ENCODE measurements around the gene ADAM12. TPM values are rescaled to one million over a fixed set of nuclear protein-coding genes. Genes with fewer than 3 reads are reported as not detected.

Gene ADAM12
- total and polyA plus RNA-seq, 2 donors (not counting 3 experiments of a cell fraction or from before 2014, with no cell fraction given): 0.22 to 0.33 TPM

DNA sequence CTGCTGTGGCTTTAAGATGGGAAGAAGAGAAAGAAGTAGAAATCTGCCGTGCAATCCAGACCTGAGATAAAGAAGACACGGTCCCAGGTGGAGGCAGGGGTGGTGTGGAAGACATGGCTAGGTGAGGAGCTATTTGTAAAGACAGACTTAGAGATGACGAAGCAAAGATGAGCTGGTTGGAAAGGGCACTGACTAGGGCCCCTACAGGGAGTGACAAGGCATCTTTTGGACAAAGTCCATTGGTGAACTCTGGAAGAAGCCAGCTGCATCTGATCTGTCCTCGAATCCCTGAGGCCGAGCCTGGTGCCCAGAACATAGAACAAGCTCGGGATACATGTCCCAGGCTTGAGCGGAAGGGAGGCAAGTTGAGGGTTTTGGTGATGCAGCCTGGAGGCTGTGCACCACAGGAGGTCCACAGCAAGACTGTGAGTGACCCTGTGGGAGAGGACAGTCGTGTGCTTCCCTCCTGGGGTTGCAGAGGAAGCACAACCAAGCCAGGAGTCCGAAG is 191.2 kb downstream of the ADAM12 start:
- BruUV-seq (replicated peaks): no TSS peak
- H3K4me3 ChIP-seq (replicated peaks in 1 of 3; ENCODE audit: insufficient read depth in 1 of 3, low read depth in 1 of 3, low read length in 3 of 3): no peak overlapping the region
- dilution Hi-C loops (cut with MboI; ENCODE audit: extremely low pct_ligation_motif_present, low sequenced_read_pairs) (no loop called here), intact Hi-C loops (cut with micrococcal nuclease) (no loop called here)
- no peak for DNase-seq (ENCODE audit: low read depth, low spot score)
- no peaks in the 10 kb centered on the region for H4K20me1 ChIP-seq (replicated peaks; ENCODE audit: control insufficient read depth, extremely low read depth, insufficient read depth, low read length)
- H2AFZ ChIP-seq (ENCODE audit: low read depth, low read length): no peak overlapping the region
- no peaks in the 10 kb centered on the region for H3K4me1 ChIP-seq (ENCODE audit: control insufficient read depth, extremely low read depth, insufficient read depth, low read length)
- no peak overlapping the region for H3K27ac ChIP-seq (ENCODE audit: insufficient read depth, low read depth, low read length)
- no peak overlapping the region for H3K9ac ChIP-seq (replicated peaks; ENCODE audit: extremely low read depth, insufficient read depth, low read length)
- no peaks in the 10 kb centered on the region for H3K27me3 ChIP-seq (ENCODE audit: control insufficient read depth in 2 of 2, insufficient read depth in 2 of 2, low read length in 2 of 2)
- no peak overlapping the region for H3K4me2 ChIP-seq (ENCODE audit: insufficient read depth, low read length)
- TF ChIP-seq MYC (IDR thresholded peaks at IDR 0.05; ENCODE audit: low read depth, low read length): no peak
- no peak for TF ChIP-seq JUN (IDR thresholded peaks at IDR 0.05; ENCODE audit: borderline replicate concordance, insufficient read depth, insufficient read length, low read depth)
- TF ChIP-seq GATA2 (IDR thresholded peaks at IDR 0.05; ENCODE audit: insufficient read depth, insufficient read length, low read depth, low read length): no peak
- TF ChIP-seq, protein P1, sequence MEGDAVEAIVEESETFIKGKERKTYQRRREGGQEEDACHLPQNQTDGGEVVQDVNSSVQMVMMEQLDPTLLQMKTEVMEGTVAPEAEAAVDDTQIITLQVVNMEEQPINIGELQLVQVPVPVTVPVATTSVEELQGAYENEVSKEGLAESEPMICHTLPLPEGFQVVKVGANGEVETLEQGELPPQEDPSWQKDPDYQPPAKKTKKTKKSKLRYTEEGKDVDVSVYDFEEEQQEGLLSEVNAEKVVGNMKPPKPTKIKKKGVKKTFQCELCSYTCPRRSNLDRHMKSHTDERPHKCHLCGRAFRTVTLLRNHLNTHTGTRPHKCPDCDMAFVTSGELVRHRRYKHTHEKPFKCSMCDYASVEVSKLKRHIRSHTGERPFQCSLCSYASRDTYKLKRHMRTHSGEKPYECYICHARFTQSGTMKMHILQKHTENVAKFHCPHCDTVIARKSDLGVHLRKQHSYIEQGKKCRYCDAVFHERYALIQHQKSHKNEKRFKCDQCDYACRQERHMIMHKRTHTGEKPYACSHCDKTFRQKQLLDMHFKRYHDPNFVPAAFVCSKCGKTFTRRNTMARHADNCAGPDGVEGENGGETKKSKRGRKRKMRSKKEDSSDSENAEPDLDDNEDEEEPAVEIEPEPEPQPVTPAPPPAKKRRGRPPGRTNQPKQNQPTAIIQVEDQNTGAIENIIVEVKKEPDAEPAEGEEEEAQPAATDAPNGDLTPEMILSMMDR (IDR thresholded peaks at IDR 0.05; ENCODE audit: extremely low read depth in 1 of 2, insufficient read depth in 1 of 2, low read depth in 1 of 2, low read length in 2 of 2): no peak
- TF ChIP-seq POLR2A (IDR thresholded peaks at IDR 0.05; ENCODE audit: low read depth, low read length): no peak
- TF ChIP-seq FOS (IDR thresholded peaks at IDR 0.05; ENCODE audit: borderline replicate concordance, insufficient read depth, low read length): no peak
- no peak for TF ChIP-seq EZH2 (IDR thresholded peaks at IDR 0.05; ENCODE audit: borderline replicate concordance, low read depth, low read length, severe bottlenecking)
- TF ChIP-seq, protein P2, sequence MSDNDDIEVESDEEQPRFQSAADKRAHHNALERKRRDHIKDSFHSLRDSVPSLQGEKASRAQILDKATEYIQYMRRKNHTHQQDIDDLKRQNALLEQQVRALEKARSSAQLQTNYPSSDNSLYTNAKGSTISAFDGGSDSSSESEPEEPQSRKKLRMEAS (IDR thresholded peaks at IDR 0.05; ENCODE audit: insufficient read depth, insufficient read length): no peak
- CTCF ChIA-PET: no interaction called here
- POLR2A ChIA-PET: no interaction called here
- no peak for FAIRE-seq
- no peaks in the 10 kb centered on the region for H3K9me1 ChIP-seq (replicated peaks; ENCODE audit: control insufficient read depth, extremely low read depth, insufficient read depth, low read length)
- no peaks in the 10 kb centered on the region for H3K79me2 ChIP-seq (ENCODE audit: control insufficient read depth, insufficient read depth, low read length)
- H3K9me3 ChIP-seq (replicated peaks; ENCODE audit: control insufficient read depth, insufficient read depth, low read length): no peaks in the 10 kb centered on the region
- H3K36me3 ChIP-seq (ENCODE audit: control insufficient read depth in 2 of 2, extremely low read depth in 1 of 2, insufficient read depth in 2 of 2, low read length in 2 of 2): no peaks in the 10 kb centered on the region
